HCT116 (cell line): ENCODE data around the gene TACC3. TPM values are rescaled to one million over a fixed set of nuclear protein-coding genes. Genes with fewer than 3 reads are reported as not detected.

Source experiments
- ATAC-seq: fragments of 200-7000 bp; cut with Tn5 transposase; 2 replicates; pipeline ENCODE4 v1.9.1; 2020; ENCODE audit warnings: mild to moderate bottlenecking, moderate library complexity
- BruUV-seq: library from RNA; stranded (reverse); fragments of 400-500 nt; replicated peaks from 2 replicates; lab custom pipeline; 2021; lab: Mats Ljungman, UMichigan
- CTCF ChIA-PET: fragments of 300-600 bp; sonication (Branson Sonifier 250); formaldehyde crosslinking; loops from one replicate; lab custom pipeline; 2021; ENCODE audit warnings: antibody characterized with exemption; lab: Charles Lee
- POLR2A ChIA-PET: fragments of 300-600, 350-600 bp; sonication (Branson Sonifier 250); formaldehyde crosslinking; loops from one replicate; lab custom pipeline; 2021; ENCODE audit warnings: antibody characterized with exemption; lab: Charles Lee
- RAD21 ChIA-PET, 2 experiments: fragments of 300-600 bp; sonication (Branson Sonifier 250); formaldehyde crosslinking; loops; one replicate each; lab custom pipeline; 2023; ENCODE audit warnings: low total read pairs in 2 of 2; ENCODE audit not compliant: uncharacterized antibody in 2 of 2, unreplicated experiment in 2 of 2, low non-redundant PET in 1 of 2; lab: Charles Lee
- DNase-seq: peaks from one replicate; pipeline ENCODE4 v3.0.0-alpha.2; 2010; ENCODE audit warnings: low read depth, low spot score
- H2AFZ ChIP-seq: fragments of 200-600 bp; shearing (Covaris generic), sonication (generic); 2 replicates; pipeline ENCODE4 v1.6.1; 2017; ENCODE audit warnings: low read depth, mixed run types, mixed read lengths, antibody characterized with exemption, low read length; ENCODE audit not compliant: poor library complexity, severe bottlenecking
- H3K27ac ChIP-seq: 2 replicates; pipeline ENCODE4 v1.5.1; 2012; ENCODE audit warnings: low read depth, low read length
- H3K27me3 ChIP-seq: fragments of 200-600 bp; sonication (generic); 2 replicates; pipeline ENCODE4 v1.6.1; 2016; ENCODE audit warnings: mixed run types, low read length, mixed read lengths; ENCODE audit not compliant: insufficient read depth
- H3K36me3 ChIP-seq, 2 experiments: fragments of 200-500 bp in 1 of 2; fragments of 200-600 bp in 1 of 2; sonication (Bioruptor generic) in 1 of 2; sonication (generic) in 1 of 2; 2 replicates each; pipeline versions ENCODE4 v1.5.1 to v1.6.1; 2014 to 2016; ENCODE audit warnings: low read length in 2 of 2, inconsistent platforms in 1 of 2, mixed read lengths in 1 of 2, mixed run types in 1 of 2; ENCODE audit not compliant: insufficient read depth in 2 of 2, control insufficient read depth in 1 of 2
- H3K4me1 ChIP-seq, 2 experiments: fragments of 200-600 bp in 1 of 2; sonication (generic) in 1 of 2; 2 replicates each; pipeline versions ENCODE4 v1.5.1 to v1.6.1; 2012 to 2017; ENCODE audit warnings: low read length in 2 of 2, inconsistent platforms in 1 of 2, mild to moderate bottlenecking in 1 of 2, mixed read lengths in 1 of 2, mixed run types in 1 of 2, moderate library complexity in 1 of 2; ENCODE audit not compliant: insufficient read depth in 2 of 2, control insufficient read depth in 1 of 2
- H3K4me2 ChIP-seq: fragments of 200-600 bp; sonication (generic); 2 replicates; pipeline ENCODE4 v1.6.1; 2017; ENCODE audit warnings: mixed run types, low read length, mixed read lengths
- H3K4me3 ChIP-seq, 2 experiments: fragments of 200-600 bp in 1 of 2; sonication (generic) in 1 of 2; replicated peaks in 1 of 2; 2 replicates each; pipeline ENCODE4 v1.5.1; 2011 to 2016; ENCODE audit warnings: low read length in 2 of 2, control low read depth in 1 of 2, low read depth in 1 of 2, mild to moderate bottlenecking in 1 of 2, mixed read lengths in 1 of 2, mixed run types in 1 of 2
- H3K79me2 ChIP-seq: fragments of 200-600 bp; sonication (generic); 2 replicates; pipeline ENCODE4 v1.6.1; 2017; ENCODE audit warnings: mild to moderate bottlenecking, mixed run types, low read length, moderate library complexity, mixed read lengths; ENCODE audit not compliant: insufficient read depth
- H3K9ac ChIP-seq: fragments of 200-600 bp; sonication (generic); 2 replicates; pipeline ENCODE4 v1.6.1; 2016; ENCODE audit warnings: low read length, mixed read lengths
- H3K9me2 ChIP-seq: fragments of 200-600 bp; sonication (generic), shearing (Covaris generic); 2 replicates; pipeline ENCODE4 v1.6.1; 2017; ENCODE audit warnings: mixed run types, mild to moderate bottlenecking, moderate library complexity; ENCODE audit not compliant: insufficient read depth
- H3K9me3 ChIP-seq, 2 experiments: fragments of 200-500 bp in 1 of 2; fragments of 200-600 bp in 1 of 2; sonication (Bioruptor generic) in 1 of 2; sonication (generic) in 1 of 2; 2 replicates each; pipeline ENCODE4 v1.6.1; 2014 to 2017; ENCODE audit warnings: low read length in 2 of 2, mixed read lengths in 2 of 2, inconsistent platforms in 1 of 2, low read depth in 1 of 2, mild to moderate bottlenecking in 1 of 2, mixed run types in 1 of 2, moderate library complexity in 1 of 2; ENCODE audit not compliant: control insufficient read depth in 1 of 2, insufficient read depth in 1 of 2
- H4K20me1 ChIP-seq: fragments of 200-600 bp; sonication (generic), shearing (Covaris generic); 2 replicates; pipeline ENCODE4 v1.6.1; 2017; ENCODE audit warnings: mixed run types, mild to moderate bottlenecking, moderate library complexity; ENCODE audit not compliant: insufficient read depth
- CEBPB ChIP-seq: IDR thresholded peaks from 2 replicates; pipeline ENCODE4 v1.6.1; 2012; ENCODE audit warnings: low read depth
- EGR1 ChIP-seq: IDR thresholded peaks from 2 replicates; pipeline ENCODE4 v1.6.1; 2012; ENCODE audit warnings: low read depth
- ELF1 ChIP-seq: IDR thresholded peaks from 2 replicates; pipeline ENCODE4 v1.6.1; 2012; ENCODE audit warnings: low read depth, borderline replicate concordance
- EZH2 ChIP-seq: fragments of 200-600 bp; sonication (generic); IDR thresholded peaks from 2 replicates; pipeline ENCODE4 v1.6.1; 2017; ENCODE audit warnings: antibody characterized with exemption, mixed run types
- EZH2phosphoT487 ChIP-seq: fragments of 200-600 bp; IDR thresholded peaks from 2 replicates; pipeline ENCODE4 v1.6.1; 2018; ENCODE audit warnings: antibody characterized with exemption, borderline replicate concordance
- FOSL1 ChIP-seq: IDR thresholded peaks from 2 replicates; pipeline ENCODE4 v1.6.1; 2012; ENCODE audit warnings: low read depth
- JUND ChIP-seq: IDR thresholded peaks from 2 replicates; pipeline ENCODE4 v1.6.1; 2012
- POLR2A ChIP-seq: IDR thresholded peaks from 2 replicates; pipeline ENCODE4 v1.7.0; 2011; ENCODE audit warnings: borderline replicate concordance; ENCODE audit not compliant: insufficient read depth, insufficient read length; ENCODE audit errors: extremely low read depth
- POLR2AphosphoS5 ChIP-seq: IDR thresholded peaks from 2 replicates; pipeline ENCODE4 v1.6.1; 2011; ENCODE audit warnings: mild to moderate bottlenecking, low read depth, low read length, moderate library complexity
- RAD21 ChIP-seq: IDR thresholded peaks from 2 replicates; pipeline ENCODE4 v1.6.1; 2012; ENCODE audit warnings: low read depth, mild to moderate bottlenecking
- SIN3A ChIP-seq: IDR thresholded peaks from 2 replicates; pipeline ENCODE4 v1.6.1; 2012; ENCODE audit warnings: low read depth
- SP1 ChIP-seq: IDR thresholded peaks from 2 replicates; pipeline ENCODE4 v1.6.1; 2012; ENCODE audit warnings: low read depth
- SRF ChIP-seq: IDR thresholded peaks from 2 replicates; pipeline ENCODE4 v1.6.1; 2012; ENCODE audit warnings: low read depth
- YY1 ChIP-seq: IDR thresholded peaks from 2 replicates; pipeline ENCODE4 v1.6.1; 2011; ENCODE audit warnings: low read length, low read depth, moderate library complexity, mild to moderate bottlenecking; ENCODE audit not compliant: insufficient replicate concordance; ENCODE audit errors: extremely low read depth
- ZNF274 ChIP-seq: fragments of 200-500 bp; sonication (Bioruptor generic); IDR thresholded peaks from 2 replicates; pipeline ENCODE4 v1.6.1; 2014; ENCODE audit warnings: mild to moderate bottlenecking, low read depth, low read length, inconsistent platforms
- intact Hi-C: fragments of 100-400 bp; cut with micrococcal nuclease; formaldehyde crosslinking; loops from 2 replicates; pipeline ENCODE4 v1.10.0; 2022
- total RNA-seq: library from RNA; stranded (reverse); gene quantifications from one replicate; pipeline ENCODE4 v1.2.1, GENCODE V29; 2021; ENCODE audit not compliant: unreplicated experiment
- TF ChIP-seq, protein P1 (sequence below): IDR thresholded peaks from 2 replicates; pipeline ENCODE4 v1.6.1; 2012
- TF ChIP-seq, protein P2 (sequence below): IDR thresholded peaks from 2 replicates; pipeline ENCODE4 v1.6.1; 2011; ENCODE audit warnings: mild to moderate bottlenecking, low read length, moderate library complexity; ENCODE audit not compliant: insufficient replicate concordance; ENCODE audit errors: extremely low read depth
- TF ChIP-seq, protein P3 (sequence below): IDR thresholded peaks from 2 replicates; pipeline ENCODE4 v1.6.1; 2012
- TF ChIP-seq, protein P4 (sequence below), 3 experiments: fragments of 200-600 bp in 1 of 3; sonication (generic) in 1 of 3; IDR thresholded peaks in 2 of 3; conservative IDR thresholded peaks in 1 of 3; 2 replicates each; pipeline ENCODE4 v1.5.1; 2012 to 2017; ENCODE audit warnings: low read depth in 2 of 3, low read length in 2 of 3, antibody characterized with exemption in 1 of 3, borderline replicate concordance in 1 of 3, control low read depth in 1 of 3, mild to moderate bottlenecking in 1 of 3, mixed read lengths in 1 of 3, mixed run types in 1 of 3, moderate library complexity in 1 of 3; ENCODE audit not compliant: insufficient read depth in 1 of 3

Gene TACC3
- total RNA-seq, 1 experiment from 2014 or later, result 106 TPM

DNA sequence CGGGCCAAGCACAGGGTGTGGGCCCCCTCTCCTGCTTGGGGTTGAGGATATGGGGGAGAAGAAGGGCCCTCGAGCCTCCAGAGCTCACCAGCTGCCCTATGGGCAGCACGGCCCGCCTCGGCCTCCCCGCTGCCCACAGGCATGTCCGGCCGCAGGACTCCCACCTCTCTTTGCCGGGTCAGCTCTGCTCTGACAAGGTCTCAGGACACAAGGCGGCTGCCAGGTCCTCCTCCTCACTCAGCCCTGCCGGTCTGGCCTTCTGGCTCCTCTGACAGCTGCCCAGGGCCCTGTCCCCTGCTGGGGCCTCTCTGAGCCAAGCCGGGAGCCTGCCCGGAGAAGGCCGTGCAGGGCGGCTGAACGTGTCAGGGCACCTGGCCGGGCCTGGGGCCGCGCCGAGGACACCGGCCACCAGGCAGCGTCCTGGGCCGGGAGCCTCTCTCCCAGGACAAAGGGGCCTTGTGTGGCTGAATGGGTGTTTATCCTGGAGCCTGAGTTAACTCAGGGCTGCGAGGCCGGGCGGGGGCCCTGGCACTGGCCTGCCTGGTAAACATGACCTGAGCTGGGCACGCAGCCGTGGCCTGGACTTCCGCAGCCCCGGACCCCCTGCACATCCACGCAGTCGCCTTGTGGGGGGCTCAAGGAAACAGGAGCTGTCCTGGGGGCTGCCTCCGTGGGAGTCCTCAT, 25.7 kb downstream of the TACC3 start:
- H2AFZ ChIP-seq, result no peak overlapping the region
- BruUV-seq, result no TSS peak
- TF ChIP-seq, protein P1, sequence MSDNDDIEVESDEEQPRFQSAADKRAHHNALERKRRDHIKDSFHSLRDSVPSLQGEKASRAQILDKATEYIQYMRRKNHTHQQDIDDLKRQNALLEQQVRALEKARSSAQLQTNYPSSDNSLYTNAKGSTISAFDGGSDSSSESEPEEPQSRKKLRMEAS, result no peak
- TF ChIP-seq FOSL1, result no peak
- TF ChIP-seq SRF, result no peak
- no peak for TF ChIP-seq ELF1
- no peak for TF ChIP-seq RAD21
- TF ChIP-seq ZNF274, result no peak
- TF ChIP-seq, protein P2, sequence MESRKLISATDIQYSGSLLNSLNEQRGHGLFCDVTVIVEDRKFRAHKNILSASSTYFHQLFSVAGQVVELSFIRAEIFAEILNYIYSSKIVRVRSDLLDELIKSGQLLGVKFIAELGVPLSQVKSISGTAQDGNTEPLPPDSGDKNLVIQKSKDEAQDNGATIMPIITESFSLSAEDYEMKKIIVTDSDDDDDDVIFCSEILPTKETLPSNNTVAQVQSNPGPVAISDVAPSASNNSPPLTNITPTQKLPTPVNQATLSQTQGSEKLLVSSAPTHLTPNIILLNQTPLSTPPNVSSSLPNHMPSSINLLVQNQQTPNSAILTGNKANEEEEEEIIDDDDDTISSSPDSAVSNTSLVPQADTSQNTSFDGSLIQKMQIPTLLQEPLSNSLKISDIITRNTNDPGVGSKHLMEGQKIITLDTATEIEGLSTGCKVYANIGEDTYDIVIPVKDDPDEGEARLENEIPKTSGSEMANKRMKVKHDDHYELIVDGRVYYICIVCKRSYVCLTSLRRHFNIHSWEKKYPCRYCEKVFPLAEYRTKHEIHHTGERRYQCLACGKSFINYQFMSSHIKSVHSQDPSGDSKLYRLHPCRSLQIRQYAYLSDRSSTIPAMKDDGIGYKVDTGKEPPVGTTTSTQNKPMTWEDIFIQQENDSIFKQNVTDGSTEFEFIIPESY, result no peak
- no peak for TF ChIP-seq POLR2A
- no peak for TF ChIP-seq POLR2AphosphoS5
- TF ChIP-seq JUND, result no peak
- no peak for TF ChIP-seq EZH2
- no peak for TF ChIP-seq SP1
- TF ChIP-seq EZH2phosphoT487, result no peak
- TF ChIP-seq, protein P3, sequence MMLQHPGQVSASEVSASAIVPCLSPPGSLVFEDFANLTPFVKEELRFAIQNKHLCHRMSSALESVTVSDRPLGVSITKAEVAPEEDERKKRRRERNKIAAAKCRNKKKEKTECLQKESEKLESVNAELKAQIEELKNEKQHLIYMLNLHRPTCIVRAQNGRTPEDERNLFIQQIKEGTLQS, result no peak
- no peak for TF ChIP-seq EGR1
- TF ChIP-seq CEBPB, result no peak
- no peak for TF ChIP-seq SIN3A
- TF ChIP-seq, protein P4, sequence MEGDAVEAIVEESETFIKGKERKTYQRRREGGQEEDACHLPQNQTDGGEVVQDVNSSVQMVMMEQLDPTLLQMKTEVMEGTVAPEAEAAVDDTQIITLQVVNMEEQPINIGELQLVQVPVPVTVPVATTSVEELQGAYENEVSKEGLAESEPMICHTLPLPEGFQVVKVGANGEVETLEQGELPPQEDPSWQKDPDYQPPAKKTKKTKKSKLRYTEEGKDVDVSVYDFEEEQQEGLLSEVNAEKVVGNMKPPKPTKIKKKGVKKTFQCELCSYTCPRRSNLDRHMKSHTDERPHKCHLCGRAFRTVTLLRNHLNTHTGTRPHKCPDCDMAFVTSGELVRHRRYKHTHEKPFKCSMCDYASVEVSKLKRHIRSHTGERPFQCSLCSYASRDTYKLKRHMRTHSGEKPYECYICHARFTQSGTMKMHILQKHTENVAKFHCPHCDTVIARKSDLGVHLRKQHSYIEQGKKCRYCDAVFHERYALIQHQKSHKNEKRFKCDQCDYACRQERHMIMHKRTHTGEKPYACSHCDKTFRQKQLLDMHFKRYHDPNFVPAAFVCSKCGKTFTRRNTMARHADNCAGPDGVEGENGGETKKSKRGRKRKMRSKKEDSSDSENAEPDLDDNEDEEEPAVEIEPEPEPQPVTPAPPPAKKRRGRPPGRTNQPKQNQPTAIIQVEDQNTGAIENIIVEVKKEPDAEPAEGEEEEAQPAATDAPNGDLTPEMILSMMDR (IDR thresholded peaks at IDR 0.05 in 2 of 3, conservative IDR thresholded peaks at IDR 0.05 in 1 of 3; ENCODE audit: borderline replicate concordance in 1 of 3, insufficient read depth in 1 of 3, low read depth in 2 of 3, low read length in 2 of 3), result no peak
- no peak for TF ChIP-seq YY1
- no peaks in the 10 kb centered on the region for H3K27me3 ChIP-seq
- peaks cover 0 to 5% of the 10 kb centered on the region in 2 experiments; a peak in 2 of 4 replicates for H3K36me3 ChIP-seq
- ChIA-PET CTCF (interaction anchor here (1.7 to 2.9 kb wide), 4 partner anchors 9 to 163 kb away, joined by 3 to 43 read pairs (median 10); no protein-coding TSS in a partner anchor), POLR2A (no interaction called here), RAD21 (interaction anchor here in 1 of 2 experiments (1.5 kb wide), 1 partner anchor 63 kb away, joined by 7 read pairs; no protein-coding TSS in a partner anchor)
- DNase-seq (no peak), ATAC-seq (no peak)
- H3K9me2 ChIP-seq, result no peaks in the 10 kb centered on the region
- intact Hi-C loops, result loop anchor here (1.0 to 2.0 kb wide), 3 partner anchors 152 to 440 kb away; no protein-coding TSS in a partner anchor
- no peaks in the 10 kb centered on the region for H3K9me3 ChIP-seq
- no peaks in the 10 kb centered on the region for H4K20me1 ChIP-seq
- H3K27ac ChIP-seq, result no peak overlapping the region; the same call in 1 of the 2 replicates
- no peak overlapping the region for H3K4me3 ChIP-seq
- H3K9ac ChIP-seq, result no peak overlapping the region
- H3K79me2 ChIP-seq, result no peaks in the 10 kb centered on the region
- no peak overlapping the region for H3K4me2 ChIP-seq
- H3K4me1 ChIP-seq, result peaks cover 0 to 20% of the 10 kb centered on the region in 2 experiments; a peak in 1 of 4 replicates
